ENCODE data around the gene TMEM176A. TPM values are rescaled to one million over a fixed set of nuclear protein-coding genes. Genes with fewer than 3 reads are reported as not detected.

TMEM176A gene
- total RNA-seq, 4 donors from 2014 or later, result 7.7 to 48.2 (median 17.0) TPM

DNA sequence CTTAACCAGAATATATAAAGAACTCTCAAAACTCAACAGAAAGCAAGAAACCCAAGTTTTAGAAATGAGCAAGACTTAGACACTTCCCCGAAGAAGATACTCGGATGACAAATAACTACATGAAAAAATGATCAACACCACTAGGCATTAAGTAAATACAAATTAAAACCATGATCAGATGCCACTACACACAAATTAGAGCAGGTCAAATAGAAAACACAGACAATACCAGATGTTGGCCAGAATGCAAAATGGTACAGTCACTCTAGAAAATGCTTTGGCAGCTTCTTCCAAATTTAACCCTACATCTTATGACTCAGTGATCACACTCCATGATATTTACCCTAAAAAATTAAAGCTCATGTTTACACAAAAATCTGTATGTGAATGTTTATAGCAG lies 18.4 kb downstream of the TMEM176A start:
- no peak for DNase-seq
- Histone ChIP-seq H3K9me3 (no peaks in the 10 kb centered on the region), H3K27me3 (no peaks in the 10 kb centered on the region), H3K4me3 (no peak overlapping the region), H3K27ac (no peak overlapping the region), H3K36me3 (no peaks in the 10 kb centered on the region), H3K4me1 (no peaks in the 10 kb centered on the region)
- intact Hi-C loops (cut with DNase I; ENCODE audit: low total_unique reads), result no loop called here
- TF ChIP-seq POLR2A (IDR thresholded peaks at IDR 0.05), result no peak
- TF ChIP-seq, protein P1, sequence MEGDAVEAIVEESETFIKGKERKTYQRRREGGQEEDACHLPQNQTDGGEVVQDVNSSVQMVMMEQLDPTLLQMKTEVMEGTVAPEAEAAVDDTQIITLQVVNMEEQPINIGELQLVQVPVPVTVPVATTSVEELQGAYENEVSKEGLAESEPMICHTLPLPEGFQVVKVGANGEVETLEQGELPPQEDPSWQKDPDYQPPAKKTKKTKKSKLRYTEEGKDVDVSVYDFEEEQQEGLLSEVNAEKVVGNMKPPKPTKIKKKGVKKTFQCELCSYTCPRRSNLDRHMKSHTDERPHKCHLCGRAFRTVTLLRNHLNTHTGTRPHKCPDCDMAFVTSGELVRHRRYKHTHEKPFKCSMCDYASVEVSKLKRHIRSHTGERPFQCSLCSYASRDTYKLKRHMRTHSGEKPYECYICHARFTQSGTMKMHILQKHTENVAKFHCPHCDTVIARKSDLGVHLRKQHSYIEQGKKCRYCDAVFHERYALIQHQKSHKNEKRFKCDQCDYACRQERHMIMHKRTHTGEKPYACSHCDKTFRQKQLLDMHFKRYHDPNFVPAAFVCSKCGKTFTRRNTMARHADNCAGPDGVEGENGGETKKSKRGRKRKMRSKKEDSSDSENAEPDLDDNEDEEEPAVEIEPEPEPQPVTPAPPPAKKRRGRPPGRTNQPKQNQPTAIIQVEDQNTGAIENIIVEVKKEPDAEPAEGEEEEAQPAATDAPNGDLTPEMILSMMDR (IDR thresholded peaks at IDR 0.05), result no peak

DNA sequence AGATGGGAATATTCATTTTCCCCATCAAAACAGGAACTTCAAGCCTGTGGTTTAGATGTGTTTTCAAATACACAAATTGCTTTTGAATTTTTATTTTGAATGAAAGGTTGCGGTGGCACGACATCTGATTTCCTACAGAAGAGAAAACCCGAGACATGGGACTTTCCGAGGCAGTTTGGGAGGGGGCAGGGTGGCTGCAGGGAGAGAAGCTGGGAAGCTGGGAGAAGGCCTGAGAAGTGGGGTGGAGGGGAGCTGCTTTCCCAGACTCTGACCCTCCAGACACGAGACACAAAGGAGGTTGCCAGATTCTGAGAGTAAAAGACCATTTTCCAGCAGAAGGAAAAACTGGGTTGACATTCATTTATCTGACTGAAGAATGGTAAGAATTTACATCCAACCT lies 19.6 kb downstream of the TMEM176A start:
- no peak overlapping the region for H3K4me3 ChIP-seq
- no peaks in the 10 kb centered on the region for H3K27me3 ChIP-seq
- no peaks in the 10 kb centered on the region for H3K9me3 ChIP-seq
- intact Hi-C loops (cut with DNase I; ENCODE audit: low total_unique reads), result no loop called here
- DNase-seq, result no peak
- TF ChIP-seq, protein P1 (IDR thresholded peaks at IDR 0.05), result no peak
- TF ChIP-seq POLR2A (IDR thresholded peaks at IDR 0.05), result no peak
- H3K27ac ChIP-seq, result no peak overlapping the region
- H3K4me1 ChIP-seq, result no peaks in the 10 kb centered on the region
- no peaks in the 10 kb centered on the region for H3K36me3 ChIP-seq

DNA sequence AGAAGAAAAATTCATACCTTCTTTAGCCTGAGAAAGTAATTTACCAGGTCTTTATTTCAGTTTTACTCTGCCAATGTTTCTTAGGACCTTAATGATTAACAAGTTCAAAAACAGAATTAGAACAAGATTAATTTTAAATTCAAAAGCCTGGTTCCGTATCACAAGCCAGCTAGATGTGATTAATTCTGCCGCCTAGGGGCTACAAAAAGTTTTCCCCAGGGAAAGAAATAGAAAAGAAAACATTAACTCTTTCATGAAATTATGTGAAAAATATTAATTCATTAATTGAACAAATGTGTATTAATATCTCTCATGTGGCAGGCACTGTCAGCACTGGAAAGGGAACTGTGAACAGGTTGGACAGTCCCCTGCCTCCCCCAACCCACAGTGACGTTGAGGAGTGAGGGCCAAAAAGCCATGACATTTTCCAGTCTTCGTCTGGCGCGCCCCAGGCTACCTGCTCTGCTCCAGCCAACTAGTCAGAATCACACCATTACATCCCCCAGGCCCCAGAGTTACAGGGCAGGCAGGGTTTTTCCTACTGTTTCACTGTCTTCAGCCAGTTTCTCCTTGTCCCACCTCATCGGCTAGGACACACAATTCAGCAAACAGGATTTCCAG lies 20.1 kb downstream of the TMEM176A start:
- Histone ChIP-seq H3K9me3 (no peaks in the 10 kb centered on the region), H3K4me1 (no peaks in the 10 kb centered on the region), H3K4me3 (no peak overlapping the region), H3K27me3 (no peaks in the 10 kb centered on the region), H3K27ac (no peak overlapping the region), H3K36me3 (no peaks in the 10 kb centered on the region)
- no peak for TF ChIP-seq POLR2A (IDR thresholded peaks at IDR 0.05)
- TF ChIP-seq, protein P1 (IDR thresholded peaks at IDR 0.05), result no peak
- no peak for DNase-seq
- intact Hi-C loops (cut with DNase I; ENCODE audit: low total_unique reads), result no loop called here

DNA sequence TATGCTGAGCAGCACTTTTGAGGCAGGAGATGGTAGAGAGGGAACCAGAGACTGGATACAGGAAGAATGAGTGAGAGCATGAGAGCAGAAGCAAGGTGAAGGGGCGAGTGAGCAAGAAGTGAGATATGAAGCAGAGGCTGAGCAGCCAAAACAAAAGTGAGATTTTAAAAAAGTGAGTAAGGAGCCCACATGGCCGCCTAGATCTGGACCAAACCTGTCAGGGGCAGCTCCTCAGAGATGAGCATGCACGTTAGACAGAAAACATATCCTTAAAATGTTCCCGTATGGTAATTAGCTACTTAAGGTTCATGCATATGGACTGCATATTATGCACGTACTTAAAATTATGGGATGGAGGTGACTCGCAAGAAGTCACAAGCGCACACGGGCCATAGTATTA lies 22.5 kb downstream of the TMEM176A start:
- no peak overlapping the region for H3K4me3 ChIP-seq
- no peaks in the 10 kb centered on the region for H3K9me3 ChIP-seq
- H3K27ac ChIP-seq, result no peak overlapping the region
- H3K27me3 ChIP-seq, result no peaks in the 10 kb centered on the region
- intact Hi-C loops (cut with DNase I; ENCODE audit: low total_unique reads), result no loop called here
- no peaks in the 10 kb centered on the region for H3K36me3 ChIP-seq
- no peak for DNase-seq
- TF ChIP-seq POLR2A (IDR thresholded peaks at IDR 0.05), result no peak
- TF ChIP-seq, protein P1 (IDR thresholded peaks at IDR 0.05), result no peak
- no peaks in the 10 kb centered on the region for H3K4me1 ChIP-seq

DNA sequence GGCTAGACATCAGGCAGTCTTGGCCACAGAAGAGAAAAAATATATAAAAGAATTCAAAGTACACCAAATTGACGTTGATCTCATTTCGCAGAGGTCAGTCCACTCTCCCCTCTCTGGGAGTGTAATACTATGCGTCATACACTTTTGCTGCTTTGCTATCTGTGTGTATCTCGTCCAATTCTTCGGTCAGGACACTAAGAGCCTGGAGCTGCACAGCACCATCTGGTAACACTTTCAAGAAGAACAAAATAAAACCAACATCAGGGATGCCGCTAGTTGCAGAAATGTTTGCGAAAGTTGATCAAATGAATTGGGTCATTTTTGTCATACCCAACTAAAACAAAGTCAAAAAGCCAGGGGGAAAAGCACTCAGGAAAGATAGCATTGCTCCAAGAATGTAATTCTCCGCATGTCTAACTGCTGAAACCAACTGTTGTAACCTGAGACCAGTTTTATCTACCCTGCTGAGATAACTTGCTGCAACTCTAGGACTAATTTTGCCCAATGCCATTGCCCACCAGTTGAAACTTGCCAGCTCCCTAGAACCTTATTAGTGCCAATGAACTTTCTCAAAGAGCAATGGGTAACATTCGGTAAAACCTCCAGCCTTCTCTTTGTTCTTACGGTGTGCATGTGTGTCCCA lies 23.0 kb downstream of the TMEM176A start:
- TF ChIP-seq, protein P1 (IDR thresholded peaks at IDR 0.05), result no peak
- no peak for TF ChIP-seq POLR2A (IDR thresholded peaks at IDR 0.05)
- H3K4me1 ChIP-seq, result no peaks in the 10 kb centered on the region
- no peaks in the 10 kb centered on the region for H3K36me3 ChIP-seq
- no peak overlapping the region for H3K27ac ChIP-seq
- no peaks in the 10 kb centered on the region for H3K9me3 ChIP-seq
- H3K4me3 ChIP-seq, result no peak overlapping the region
- H3K27me3 ChIP-seq, result no peaks in the 10 kb centered on the region
- DNase-seq, result no peak
- intact Hi-C loops (cut with DNase I; ENCODE audit: low total_unique reads), result no loop called here
